Neuronal stem cell (in vitro differentiated cells): ENCODE results near the gene PEMT.

Source experiments
- DNase-seq: peaks from one replicate; pipeline ENCODE4 v3.0.0-alpha.2; 2013; ENCODE audit warnings: low spot score
- H2AFZ ChIP-seq: one replicate; pipeline ENCODE4 v1.6.1; 2013; ENCODE audit warnings: mild to moderate bottlenecking, low read length, inconsistent platforms
- H2AK5ac ChIP-seq: 2 replicates; pipeline ENCODE4 v1.6.1; 2013; ENCODE audit warnings: low read depth, mild to moderate bottlenecking, inconsistent platforms, low read length, moderate library complexity, mixed read lengths
- H2BK120ac ChIP-seq: 2 replicates; pipeline ENCODE4 v1.6.1; 2013; ENCODE audit warnings: low read depth, mild to moderate bottlenecking, inconsistent platforms, low read length, moderate library complexity, mixed read lengths
- H2BK12ac ChIP-seq: one replicate; pipeline ENCODE4 v1.6.1; 2013; ENCODE audit warnings: low read length, inconsistent platforms
- H2BK15ac ChIP-seq: 2 replicates; pipeline ENCODE4 v1.6.1; 2013; ENCODE audit warnings: mild to moderate bottlenecking, low read length, inconsistent platforms, mixed read lengths
- H2BK5ac ChIP-seq: one replicate; pipeline ENCODE4 v1.6.1; 2013; ENCODE audit warnings: inconsistent platforms, mild to moderate bottlenecking, low read length, moderate library complexity
- H3K14ac ChIP-seq: one replicate; pipeline ENCODE4 v1.6.1; 2013; ENCODE audit warnings: low read length, inconsistent platforms
- H3K18ac ChIP-seq: 2 replicates; pipeline ENCODE4 v1.6.1; 2013; ENCODE audit warnings: low read length, inconsistent platforms
- H3K23ac ChIP-seq: 2 replicates; pipeline ENCODE4 v1.6.1; 2013; ENCODE audit warnings: low read depth, mild to moderate bottlenecking, mixed read lengths, low read length, inconsistent platforms; ENCODE audit not compliant: poor library complexity
- H3K27ac ChIP-seq: replicated peaks from 3 replicates; pipeline ENCODE4 v1.5.1; 2013; ENCODE audit warnings: low read length, inconsistent platforms
- H3K27me3 ChIP-seq, 3 experiments: 2 replicates each; pipeline ENCODE4 v1.6.1; 2013; ENCODE audit warnings: low read length in 3 of 3, mild to moderate bottlenecking in 2 of 3, inconsistent platforms in 1 of 3, low read depth in 1 of 3, mixed read lengths in 1 of 3, moderate library complexity in 1 of 3; ENCODE audit not compliant: control insufficient read depth in 3 of 3, insufficient read depth in 3 of 3
- H3K36me3 ChIP-seq, 2 donors: replicated peaks in 1 of 2; 2 replicates each; pipeline ENCODE4 v1.6.1; 2013; ENCODE audit warnings: low read length in 2 of 2; ENCODE audit not compliant: control insufficient read depth in 2 of 2, insufficient read depth in 2 of 2
- H3K4ac ChIP-seq: 2 replicates; pipeline ENCODE4 v1.6.1; 2013; ENCODE audit warnings: inconsistent platforms, mild to moderate bottlenecking, low read length, moderate library complexity
- H3K4me1 ChIP-seq, 2 donors: 1 replicate in 1 of 2; 2 replicates in 1 of 2; pipeline ENCODE4 v1.6.1; 2013; ENCODE audit warnings: low read length in 2 of 2, low read depth in 1 of 2; ENCODE audit not compliant: control insufficient read depth in 2 of 2, insufficient read depth in 1 of 2
- H3K4me2 ChIP-seq: one replicate; pipeline ENCODE4 v1.6.1; 2013; ENCODE audit warnings: mild to moderate bottlenecking, low read length, inconsistent platforms; ENCODE audit not compliant: insufficient read depth, poor library complexity, severe bottlenecking
- H3K4me3 ChIP-seq, 2 donors: 2 replicates each; pipeline ENCODE4 v1.5.1; 2013; ENCODE audit warnings: low read length in 2 of 2, mild to moderate bottlenecking in 2 of 2, inconsistent platforms in 1 of 2, moderate library complexity in 1 of 2
- H3K79me1 ChIP-seq: one replicate; pipeline ENCODE4 v1.6.1; 2013; ENCODE audit warnings: low read depth, mild to moderate bottlenecking, inconsistent platforms, low read length, moderate library complexity
- H3K9ac ChIP-seq: one replicate; pipeline ENCODE4 v1.6.1; 2013; ENCODE audit warnings: mild to moderate bottlenecking, low read depth, low read length, inconsistent platforms; ENCODE audit not compliant: poor library complexity
- H3K9me3 ChIP-seq, 2 donors: replicated peaks in 1 of 2; 2 replicates each; pipeline versions ENCODE3 to v1.6.1; 2013; ENCODE audit warnings: low read length in 2 of 2, mild to moderate bottlenecking in 2 of 2, inconsistent platforms in 1 of 2, low read depth in 1 of 2, mixed read lengths in 1 of 2, moderate library complexity in 1 of 2; ENCODE audit not compliant: control insufficient read depth in 2 of 2, insufficient read depth in 1 of 2
- H4K8ac ChIP-seq: one replicate; pipeline ENCODE4 v1.6.1; 2013; ENCODE audit warnings: low read depth, mild to moderate bottlenecking, inconsistent platforms, low read length, moderate library complexity
- H4K91ac ChIP-seq: one replicate; pipeline ENCODE4 v1.6.1; 2013; ENCODE audit warnings: low read length, low read depth, mild to moderate bottlenecking, inconsistent platforms; ENCODE audit not compliant: poor library complexity
- WGBS, 2 donors: extraction: QIAGEN DNeasy Blood & Tissue Kit; methylation state at CpG; one replicate each; pipeline ENCODE4 v1.1.7; 2013; ENCODE audit warnings: missing lambda C conversion rate in 2 of 2, mixed read lengths in 1 of 2; ENCODE audit not compliant: insufficient read length in 2 of 2, insufficient replicate concordance in 1 of 2; ENCODE audit errors: extremely low coverage in 2 of 2; 5-methylcytosine and 5-hydroxymethylcytosine counted together

PEMT gene

GRCh38 chr17:17567631-17568030 lies 23.9 kb downstream of the PEMT start:
- H3K4me1 ChIP-seq: peaks cover 0 to 13% of the 10 kb centered on the region in 2 donors
- no peaks in the 10 kb centered on the region for H3K27me3 ChIP-seq
- DNase-seq: no peak
- H3K9me3 ChIP-seq: no peaks in the 10 kb centered on the region
- no CpG with 5 or more reads among the region's 7 CpGs for WGBS, 2 donors
- H2AK5ac ChIP-seq: peak overlapping the region; percentile 4
- H3K23ac ChIP-seq: peak overlapping the region; percentile 14
- H2BK15ac ChIP-seq: no peak overlapping the region
- no peaks in the 10 kb centered on the region for H3K36me3 ChIP-seq
- peaks cover 4% of the 10 kb centered on the region for H3K79me1 ChIP-seq
- H2BK12ac ChIP-seq: peak overlapping the region; percentile 80
- H3K4me2 ChIP-seq: no peak overlapping the region
- H3K4ac ChIP-seq: no peak overlapping the region
- H3K18ac ChIP-seq: peak overlapping the region; percentile 1
- no peak overlapping the region for H2BK5ac ChIP-seq
- H3K4me3 ChIP-seq: no peak overlapping the region
- no peak overlapping the region for H2BK120ac ChIP-seq
- no peak overlapping the region for H2AFZ ChIP-seq
- no peak overlapping the region for H3K9ac ChIP-seq
- H3K14ac ChIP-seq: no peak overlapping the region
- H4K91ac ChIP-seq: no peak overlapping the region
- H3K27ac ChIP-seq: no peak overlapping the region
- H4K8ac ChIP-seq: no peak overlapping the region

DNA sequence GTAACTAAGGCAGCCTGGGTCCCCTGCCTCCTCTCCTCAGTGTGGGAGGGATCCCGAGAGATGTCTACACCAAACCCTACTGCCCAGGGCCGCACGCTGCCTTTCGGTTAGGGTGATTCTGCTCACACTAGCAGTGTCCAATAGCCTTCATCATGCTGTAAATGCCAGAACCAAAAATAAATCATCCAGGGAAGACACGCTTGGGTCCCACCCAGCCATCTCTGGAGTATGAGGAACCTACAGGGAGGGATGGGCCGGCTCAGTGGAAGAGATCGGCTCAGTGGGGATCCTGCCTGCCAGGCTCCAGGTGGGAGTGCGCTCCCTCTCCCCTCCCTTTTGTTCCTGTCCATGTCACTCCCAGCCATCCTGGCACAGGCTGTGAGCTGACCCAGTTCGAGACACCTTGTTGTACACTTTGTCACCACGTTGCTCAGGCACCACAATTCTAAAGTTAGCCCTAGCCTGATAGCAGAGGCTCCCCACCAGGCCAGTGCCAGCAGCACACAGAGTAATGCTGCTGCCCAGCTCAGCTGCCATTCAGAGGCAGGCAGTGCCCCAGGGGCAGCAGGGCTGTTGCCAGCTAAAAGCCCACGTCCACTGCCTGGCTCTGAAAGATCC lies 24.5 kb downstream of the PEMT start:
- Histone ChIP-seq H4K91ac (peak overlapping the region; percentile 56), H3K23ac (peak overlapping the region; percentile 14), H3K4ac (no peak overlapping the region), H3K9ac (peak overlapping the region; percentile 39), H3K4me1 (peaks cover 0 to 13% of the 10 kb centered on the region in 2 donors), H2AFZ (no peak overlapping the region), H3K27ac (no peak overlapping the region), H2BK5ac (peak overlapping the region; percentile 55), H2AK5ac (no peak overlapping the region), H3K36me3 (no peaks in the 10 kb centered on the region), H4K8ac (peak overlapping the region; percentile 54), H3K18ac (peak overlapping the region; percentile 68), H3K4me2 (no peak overlapping the region), H3K79me1 (peaks cover 3% of the 10 kb centered on the region), H3K4me3 (no peak overlapping the region), H3K14ac (no peak overlapping the region), H2BK15ac (no peak overlapping the region), H2BK12ac (peak overlapping the region; percentile 80), H2BK120ac (no peak overlapping the region), H3K27me3 (no peaks in the 10 kb centered on the region), H3K9me3 (no peaks in the 10 kb centered on the region)
- no CpG with 5 or more reads among the region's 11 CpGs for WGBS, 2 donors
- no peak for DNase-seq

DNA sequence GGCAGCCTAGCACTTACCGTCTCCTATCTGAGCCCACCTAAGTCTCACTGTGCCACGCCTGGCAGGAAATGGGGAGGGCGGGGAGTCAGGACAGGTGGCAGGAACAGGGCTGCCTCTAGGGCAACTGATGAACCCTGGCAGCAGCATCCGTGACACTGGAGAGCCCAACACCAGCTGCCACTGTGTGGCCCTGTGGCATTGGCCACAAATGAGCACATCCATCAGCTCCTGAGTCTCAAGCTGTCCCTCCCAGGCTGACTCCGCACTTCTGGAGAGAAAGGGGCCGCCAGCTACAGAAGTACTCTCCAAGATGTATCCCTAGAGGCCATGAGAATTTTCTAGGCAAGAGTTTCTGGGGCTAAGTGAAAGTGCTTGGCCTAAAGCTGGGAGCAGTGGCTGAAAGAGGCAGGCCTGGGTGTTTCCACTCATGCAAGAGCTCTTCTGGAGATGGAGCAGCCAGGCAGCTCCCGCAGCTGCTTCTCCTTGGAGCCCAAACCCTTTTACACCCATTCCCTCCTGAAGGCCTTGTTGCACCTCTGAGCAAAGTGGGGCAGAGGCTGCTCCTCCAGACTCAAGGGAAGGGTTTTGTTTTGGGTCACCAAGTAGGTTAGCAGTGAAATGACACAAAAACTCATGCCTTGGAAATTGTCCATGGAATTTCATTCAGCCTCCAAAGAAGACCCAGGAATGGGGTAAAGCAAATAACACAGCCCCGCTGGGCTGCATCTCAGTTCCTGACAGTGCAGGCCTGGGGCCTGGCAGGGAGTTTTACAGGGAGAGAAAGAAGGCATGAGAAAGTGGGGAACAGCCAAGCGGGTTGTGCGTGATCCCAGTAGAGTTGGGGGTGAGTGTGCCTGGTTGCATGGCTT lies 25.8 kb downstream of the PEMT start:
- H3K4ac ChIP-seq: no peak overlapping the region
- H2BK5ac ChIP-seq: peak overlapping the region; percentile 68
- H2BK12ac ChIP-seq: peak overlapping the region; percentile 82
- H3K36me3 ChIP-seq: no peaks in the 10 kb centered on the region
- H4K8ac ChIP-seq: no peak overlapping the region
- H3K27me3 ChIP-seq: no peaks in the 10 kb centered on the region
- no peak for DNase-seq
- H3K23ac ChIP-seq: peak overlapping the region; percentile 13
- H3K4me2 ChIP-seq: no peak overlapping the region
- peak overlapping the region; percentile 77 for H2BK15ac ChIP-seq
- peaks cover 3% of the 10 kb centered on the region for H3K79me1 ChIP-seq
- peak overlapping the region; percentile 7 for H3K27ac ChIP-seq
- H3K18ac ChIP-seq: peak overlapping the region; percentile 97
- H3K9me3 ChIP-seq: no peaks in the 10 kb centered on the region
- H2AFZ ChIP-seq: no peak overlapping the region
- peak overlapping the region; percentile 22 for H2BK120ac ChIP-seq
- H2AK5ac ChIP-seq: peak overlapping the region; percentile 94
- H3K14ac ChIP-seq: peak overlapping the region; percentile 89
- H3K4me3 ChIP-seq: no peak overlapping the region
- H4K91ac ChIP-seq: peak overlapping the region; percentile 19
- H3K9ac ChIP-seq: no peak overlapping the region
- peaks cover 0 to 13% of the 10 kb centered on the region in 2 donors for H3K4me1 ChIP-seq
- no CpG with 5 or more reads among the region's 10 CpGs for WGBS, 2 donors

GRCh38 chr17:17564896-17565295 lies 26.6 kb downstream of the PEMT start:
- peak overlapping the region; percentile 99 for H3K14ac ChIP-seq
- no peaks in the 10 kb centered on the region for H3K36me3 ChIP-seq
- H3K4me3 ChIP-seq: no peak overlapping the region
- peak overlapping the region; percentile 94 for H3K18ac ChIP-seq
- no peak overlapping the region for H4K91ac ChIP-seq
- no peaks in the 10 kb centered on the region for H3K27me3 ChIP-seq
- no peaks in the 10 kb centered on the region for H3K9me3 ChIP-seq
- H3K79me1 ChIP-seq: peaks cover 3% of the 10 kb centered on the region
- peak overlapping the region; percentile 98 for H2AK5ac ChIP-seq
- H3K23ac ChIP-seq: no peak overlapping the region
- peak overlapping the region; percentile 68 for H2BK5ac ChIP-seq
- no peak overlapping the region for H2BK120ac ChIP-seq
- no peak overlapping the region for H4K8ac ChIP-seq
- peak overlapping the region; percentile 22 for H3K27ac ChIP-seq
- H3K4me2 ChIP-seq: no peak overlapping the region
- H2BK15ac ChIP-seq: peak overlapping the region; percentile 90
- H3K9ac ChIP-seq: peak overlapping the region; percentile 10
- no CpG with 5 or more reads among the region's 5 CpGs for WGBS, 2 donors
- H3K4ac ChIP-seq: no peak overlapping the region
- H3K4me1 ChIP-seq: peaks cover 0 to 13% of the 10 kb centered on the region in 2 donors
- no peak overlapping the region for H2AFZ ChIP-seq
- DNase-seq: peak; percentile 46
- H2BK12ac ChIP-seq: peak overlapping the region; percentile 98
